Measurements from ENCODE around the gene FUT9.

The FUT9 gene

DNA sequence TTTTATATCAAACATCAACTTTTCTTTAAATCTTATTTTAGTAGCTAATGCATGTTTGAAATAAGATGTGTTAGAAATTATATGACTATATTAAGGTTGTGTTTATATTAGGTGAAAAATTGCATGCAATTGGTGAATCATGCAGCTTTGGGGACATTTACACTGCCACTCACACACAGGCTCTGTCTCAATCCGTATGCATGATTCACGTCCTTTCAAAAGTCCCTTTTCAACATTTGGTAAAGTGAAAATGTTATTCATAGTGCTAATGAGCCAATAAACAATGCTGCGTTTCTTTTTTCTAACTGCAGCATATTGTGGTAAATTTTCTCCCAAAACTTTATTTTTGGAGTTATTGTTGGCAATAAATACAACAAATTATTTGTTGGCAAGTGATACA lies 198.0 kb downstream of the FUT9 start:
- no peak overlapping the region for H3K27ac ChIP-seq (ENCODE audit: low read length)
- no peaks in the 10 kb centered on the region for H4K20me1 ChIP-seq (ENCODE audit: insufficient read depth, low read length)
- H3K79me2 ChIP-seq (ENCODE audit: low read length): no peaks in the 10 kb centered on the region
- no peaks in the 10 kb centered on the region for H3K36me3 ChIP-seq (replicated peaks; ENCODE audit: low read depth, low read length)
- no peak for TF ChIP-seq EZH2phosphoT487 (IDR thresholded peaks at IDR 0.05; ENCODE audit: low read depth)
- TF ChIP-seq, protein P1, sequence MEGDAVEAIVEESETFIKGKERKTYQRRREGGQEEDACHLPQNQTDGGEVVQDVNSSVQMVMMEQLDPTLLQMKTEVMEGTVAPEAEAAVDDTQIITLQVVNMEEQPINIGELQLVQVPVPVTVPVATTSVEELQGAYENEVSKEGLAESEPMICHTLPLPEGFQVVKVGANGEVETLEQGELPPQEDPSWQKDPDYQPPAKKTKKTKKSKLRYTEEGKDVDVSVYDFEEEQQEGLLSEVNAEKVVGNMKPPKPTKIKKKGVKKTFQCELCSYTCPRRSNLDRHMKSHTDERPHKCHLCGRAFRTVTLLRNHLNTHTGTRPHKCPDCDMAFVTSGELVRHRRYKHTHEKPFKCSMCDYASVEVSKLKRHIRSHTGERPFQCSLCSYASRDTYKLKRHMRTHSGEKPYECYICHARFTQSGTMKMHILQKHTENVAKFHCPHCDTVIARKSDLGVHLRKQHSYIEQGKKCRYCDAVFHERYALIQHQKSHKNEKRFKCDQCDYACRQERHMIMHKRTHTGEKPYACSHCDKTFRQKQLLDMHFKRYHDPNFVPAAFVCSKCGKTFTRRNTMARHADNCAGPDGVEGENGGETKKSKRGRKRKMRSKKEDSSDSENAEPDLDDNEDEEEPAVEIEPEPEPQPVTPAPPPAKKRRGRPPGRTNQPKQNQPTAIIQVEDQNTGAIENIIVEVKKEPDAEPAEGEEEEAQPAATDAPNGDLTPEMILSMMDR (IDR thresholded peaks at IDR 0.05; ENCODE audit: low read depth, low read length): no peak
- no peaks in the 10 kb centered on the region for H3K9me3 ChIP-seq (ENCODE audit: insufficient read depth, low read length)
- no peak overlapping the region for H2AFZ ChIP-seq (ENCODE audit: low read depth, low read length)
- no peak overlapping the region for H3K4me2 ChIP-seq (ENCODE audit: low read length)
- no peaks in the 10 kb centered on the region for H3K4me1 ChIP-seq (ENCODE audit: low read length)
- H3K4me3 ChIP-seq (ENCODE audit: low read length): no peak overlapping the region
- H3K9ac ChIP-seq (ENCODE audit: low read length): no peak overlapping the region
- H3K27me3 ChIP-seq (ENCODE audit: low read depth, low read length): no peaks in the 10 kb centered on the region

DNA sequence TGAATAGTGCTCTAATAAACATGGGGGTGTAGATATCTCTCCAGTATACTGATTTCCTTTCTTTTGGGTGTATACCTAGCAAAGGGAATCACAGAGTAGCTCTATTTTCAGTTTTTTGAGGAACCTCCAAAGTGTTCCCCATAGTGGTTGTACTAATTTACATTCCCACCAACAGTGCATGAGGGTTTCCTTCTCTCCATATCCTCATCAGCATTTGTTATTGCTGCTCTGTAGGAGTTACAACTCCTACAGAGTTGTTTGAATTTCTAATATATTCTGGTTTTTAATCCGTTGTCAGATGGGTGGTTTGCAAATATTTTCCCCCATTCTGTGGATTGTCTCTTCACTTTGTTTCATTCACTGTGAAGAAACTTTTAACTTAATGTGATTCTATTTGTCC lies 207.9 kb downstream of the FUT9 start:
- Histone ChIP-seq H3K9me3 (ENCODE audit: insufficient read depth, low read length) (no peaks in the 10 kb centered on the region), H3K4me1 (ENCODE audit: low read length) (no peaks in the 10 kb centered on the region), H4K20me1 (ENCODE audit: insufficient read depth, low read length) (no peaks in the 10 kb centered on the region), H2AFZ (ENCODE audit: low read depth, low read length) (no peak overlapping the region), H3K27ac (ENCODE audit: low read length) (no peak overlapping the region), H3K9ac (ENCODE audit: low read length) (no peak overlapping the region), H3K36me3 (replicated peaks; ENCODE audit: low read depth, low read length) (no peaks in the 10 kb centered on the region), H3K4me2 (ENCODE audit: low read length) (no peak overlapping the region), H3K4me3 (ENCODE audit: low read length) (no peak overlapping the region), H3K27me3 (ENCODE audit: low read depth, low read length) (no peaks in the 10 kb centered on the region), H3K79me2 (ENCODE audit: low read length) (no peaks in the 10 kb centered on the region)
- no peak for TF ChIP-seq EZH2phosphoT487 (IDR thresholded peaks at IDR 0.05; ENCODE audit: low read depth)
- TF ChIP-seq, protein P1 (IDR thresholded peaks at IDR 0.05; ENCODE audit: low read depth, low read length): no peak

DNA sequence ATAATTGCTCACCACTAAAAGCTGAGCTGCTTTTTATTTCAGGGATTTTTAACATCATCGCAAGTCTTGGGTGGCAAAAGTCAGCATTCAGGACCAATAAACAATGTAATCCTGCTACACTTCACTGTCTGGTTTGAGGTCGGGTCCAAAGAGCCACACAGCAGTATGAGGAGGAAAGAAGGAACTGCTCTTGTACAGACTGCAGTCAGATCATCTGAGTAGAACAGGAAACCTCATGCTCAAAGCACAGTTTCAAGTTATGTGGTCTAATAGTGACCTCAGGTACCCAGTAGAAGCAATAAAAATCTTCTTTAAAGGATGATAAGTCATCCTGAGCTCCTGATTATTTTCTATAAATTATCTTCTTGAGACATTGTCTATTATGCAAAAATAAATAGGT lies 211.4 kb downstream of the FUT9 start:
- TF ChIP-seq, protein P1 (IDR thresholded peaks at IDR 0.05; ENCODE audit: low read depth, low read length): no peak
- no peak for TF ChIP-seq EZH2phosphoT487 (IDR thresholded peaks at IDR 0.05; ENCODE audit: low read depth)
- no peaks in the 10 kb centered on the region for H4K20me1 ChIP-seq (ENCODE audit: insufficient read depth, low read length)
- no peaks in the 10 kb centered on the region for H3K4me1 ChIP-seq (ENCODE audit: low read length)
- H3K4me2 ChIP-seq (ENCODE audit: low read length): no peak overlapping the region
- no peaks in the 10 kb centered on the region for H3K27me3 ChIP-seq (ENCODE audit: low read depth, low read length)
- H3K9me3 ChIP-seq (ENCODE audit: insufficient read depth, low read length): no peaks in the 10 kb centered on the region
- no peak overlapping the region for H3K9ac ChIP-seq (ENCODE audit: low read length)
- H3K4me3 ChIP-seq (ENCODE audit: low read length): no peak overlapping the region
- H2AFZ ChIP-seq (ENCODE audit: low read depth, low read length): no peak overlapping the region
- H3K36me3 ChIP-seq (replicated peaks; ENCODE audit: low read depth, low read length): no peaks in the 10 kb centered on the region
- H3K79me2 ChIP-seq (ENCODE audit: low read length): no peaks in the 10 kb centered on the region
- no peak overlapping the region for H3K27ac ChIP-seq (ENCODE audit: low read length)

DNA sequence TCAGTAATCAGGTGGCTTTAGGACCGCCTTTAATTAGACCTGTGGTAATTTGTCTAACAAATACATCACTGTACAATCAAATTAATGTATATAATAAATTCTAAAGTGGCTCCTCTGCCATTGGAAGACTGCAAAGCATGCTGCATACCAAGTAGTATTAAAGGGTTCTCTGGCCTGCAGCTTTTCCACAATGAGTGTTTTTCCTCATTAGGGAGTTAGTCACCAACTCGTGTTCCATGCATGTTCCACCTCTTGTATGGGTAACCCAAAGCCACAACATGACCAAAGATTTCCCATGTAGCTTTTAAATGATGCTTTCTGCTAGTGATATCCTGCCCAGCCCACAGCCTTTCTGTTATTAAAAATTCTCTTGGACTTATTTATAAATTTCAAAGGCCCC lies 218.7 kb downstream of the FUT9 start:
- TF ChIP-seq, protein P1 (IDR thresholded peaks at IDR 0.05; ENCODE audit: low read depth, low read length): no peak
- no peak for TF ChIP-seq EZH2phosphoT487 (IDR thresholded peaks at IDR 0.05; ENCODE audit: low read depth)
- no peaks in the 10 kb centered on the region for H3K36me3 ChIP-seq (replicated peaks; ENCODE audit: low read depth, low read length)

More for the DNA sequence above, 218.7 kb downstream of the FUT9 start:
- H4K20me1 ChIP-seq (ENCODE audit: insufficient read depth, low read length): no peaks in the 10 kb centered on the region
- H3K79me2 ChIP-seq (ENCODE audit: low read length): no peaks in the 10 kb centered on the region
- H3K4me2 ChIP-seq (ENCODE audit: low read length): no peak overlapping the region
- H3K9ac ChIP-seq (ENCODE audit: low read length): no peak overlapping the region
- H3K9me3 ChIP-seq (ENCODE audit: insufficient read depth, low read length): no peaks in the 10 kb centered on the region
- H3K4me1 ChIP-seq (ENCODE audit: low read length): no peaks in the 10 kb centered on the region
- no peak overlapping the region for H3K4me3 ChIP-seq (ENCODE audit: low read length)
- H3K27ac ChIP-seq (ENCODE audit: low read length): no peak overlapping the region
- H2AFZ ChIP-seq (ENCODE audit: low read depth, low read length): no peak overlapping the region
- no peaks in the 10 kb centered on the region for H3K27me3 ChIP-seq (ENCODE audit: low read depth, low read length)
